ENCODE results near the gene VPS33B. TPM values are rescaled to one million over a fixed set of nuclear protein-coding genes. Genes with fewer than 3 reads are reported as not detected.
A peak's percentile ranks its signal among the peaks of the same experiment; 100 is the strongest.

Gene VPS33B
- total RNA-seq (1 to 10 TPM; 3.8 to 7.6 (median 6.8) TPM), polyA plus RNA-seq (4.2 TPM)
- long read RNA-seq, donor 1, transcript VPS33B-201 (23 exons, 2,767 nt): major isoform, 5 of 11 reads
- long read RNA-seq, donor 1, partial matches to known transcripts: 1 of 11 reads
- long read RNA-seq, donor 1, other reads (novel, unspliced or antisense): 5 of 11 reads
- long read RNA-seq, donor 2, partial matches to known transcripts: 1 of 5 reads
- long read RNA-seq, donor 2, other reads (novel, unspliced or antisense): 1 of 5 reads
- long read RNA-seq, donor 3, transcript VPS33B-201 (23 exons, 2,767 nt): major isoform, 14 of 28 reads
- long read RNA-seq, donor 3, partial matches to known transcripts: 2 of 28 reads
- long read RNA-seq, donor 3, other reads (novel, unspliced or antisense): 11 of 28 reads
- long read RNA-seq, donor 4, partial matches to known transcripts: 0 of 3 reads
- long read RNA-seq, donor 4, other reads (novel, unspliced or antisense): 2 of 3 reads

- H3K4me3 ChIP-seq (ENCODE audit: low read length): peak within 1 kb of the TSS; percentile 88
- H3K9me3 ChIP-seq (ENCODE audit: control insufficient read depth, low read length): no peaks in the 10 kb centered on the region
- DNase-seq (peak; percentile 85 to 91 (median 89)), ATAC-seq (peak; percentile 92 to 95)
- intact Hi-C loops (cut with DNase I): no loop called here
- no peaks in the 10 kb centered on the region for H3K4me1 ChIP-seq (ENCODE audit: control insufficient read depth, insufficient read depth, low read length)
- peak within 1 kb of the TSS; percentile 88 for H3K27ac ChIP-seq (ENCODE audit: low read length)
- H3K27me3 ChIP-seq (ENCODE audit: control insufficient read depth, insufficient read depth): no peaks in the 10 kb centered on the region
- WGBS: under 1% methylated on average over 48 of the region's 48 CpGs
These were observed at the start of gene VPS33B for GRCh38 chr15:91022075-91022831. VPS33B (minus strand) TSS chr15:91022594; CDS start chr15:91022249, 345 bp downstream.

- DNase-seq (no peak), ATAC-seq (no peak)
- Histone ChIP-seq H3K4me3 (ENCODE audit: low read length) (no peak overlapping the region), H3K4me1 (ENCODE audit: control insufficient read depth, insufficient read depth, low read length) (no peaks in the 10 kb centered on the region), H3K27me3 (ENCODE audit: control insufficient read depth, insufficient read depth) (no peaks in the 10 kb centered on the region), H3K27ac (ENCODE audit: low read length) (no peak overlapping the region), H3K9me3 (ENCODE audit: control insufficient read depth, low read length) (no peaks in the 10 kb centered on the region)
- WGBS: 88% methylated on average over 4 of the region's 4 CpGs
- intact Hi-C loops (cut with DNase I): no loop called here
These were observed 49.8 kb upstream of the VPS33B start for GRCh38 chr15:91072161-91072560.

GRCh38 chr15:91070872-91071271 is 48.5 kb upstream of the VPS33B start:
- Histone ChIP-seq H3K27me3 (ENCODE audit: control insufficient read depth, insufficient read depth) (no peaks in the 10 kb centered on the region), H3K4me1 (ENCODE audit: control insufficient read depth, insufficient read depth, low read length) (no peaks in the 10 kb centered on the region), H3K4me3 (ENCODE audit: low read length) (no peak overlapping the region), H3K9me3 (ENCODE audit: control insufficient read depth, low read length) (no peaks in the 10 kb centered on the region), H3K27ac (ENCODE audit: low read length) (no peak overlapping the region)
- no peak for ATAC-seq
- 80% methylated on average over 8 of the region's 8 CpGs for WGBS
- intact Hi-C loops (cut with DNase I): no loop called here
- DNase-seq: no peak

- no peak for DNase-seq
- Histone ChIP-seq H3K27me3 (ENCODE audit: control insufficient read depth, insufficient read depth) (no peaks in the 10 kb centered on the region), H3K4me1 (ENCODE audit: control insufficient read depth, insufficient read depth, low read length) (no peaks in the 10 kb centered on the region), H3K27ac (ENCODE audit: low read length) (no peak overlapping the region), H3K4me3 (ENCODE audit: low read length) (no peak overlapping the region), H3K9me3 (ENCODE audit: control insufficient read depth, low read length) (no peaks in the 10 kb centered on the region)
- ATAC-seq: no peak
- 76% methylated on average over 3 of the region's 3 CpGs for WGBS
- intact Hi-C loops (cut with DNase I): no loop called here
These were observed 46.6 kb upstream of the VPS33B start for GRCh38 chr15:91068966-91069365.

GRCh38 chr15:91068436-91068835 is 46.0 kb upstream of the VPS33B start:
- ATAC-seq: no peak
- no peaks in the 10 kb centered on the region for H3K9me3 ChIP-seq (ENCODE audit: control insufficient read depth, low read length)
- no peak overlapping the region for H3K4me3 ChIP-seq (ENCODE audit: low read length)
- no peak for DNase-seq
- H3K27ac ChIP-seq (ENCODE audit: low read length): no peak overlapping the region
- intact Hi-C loops (cut with DNase I): no loop called here
- 90% methylated on average over 2 of the region's 2 CpGs for WGBS
- H3K4me1 ChIP-seq (ENCODE audit: control insufficient read depth, insufficient read depth, low read length): no peaks in the 10 kb centered on the region
- H3K27me3 ChIP-seq (ENCODE audit: control insufficient read depth, insufficient read depth): no peaks in the 10 kb centered on the region

GRCh38 chr15:91067036-91067435 is 44.6 kb upstream of the VPS33B start:
- Histone ChIP-seq H3K27me3 (ENCODE audit: control insufficient read depth, insufficient read depth) (no peaks in the 10 kb centered on the region), H3K4me3 (ENCODE audit: low read length) (no peak overlapping the region), H3K4me1 (ENCODE audit: control insufficient read depth, insufficient read depth, low read length) (no peaks in the 10 kb centered on the region), H3K9me3 (ENCODE audit: control insufficient read depth, low read length) (no peaks in the 10 kb centered on the region), H3K27ac (ENCODE audit: low read length) (no peak overlapping the region)
- no peak for ATAC-seq
- intact Hi-C loops (cut with DNase I): no loop called here
- WGBS: 81% methylated on average over 2 of the region's 2 CpGs
- no peak for DNase-seq

- Histone ChIP-seq H3K27me3 (ENCODE audit: control insufficient read depth, insufficient read depth) (no peaks in the 10 kb centered on the region), H3K4me1 (ENCODE audit: control insufficient read depth, insufficient read depth, low read length) (no peaks in the 10 kb centered on the region), H3K27ac (ENCODE audit: low read length) (no peak overlapping the region), H3K4me3 (ENCODE audit: low read length) (no peak overlapping the region), H3K9me3 (ENCODE audit: control insufficient read depth, low read length) (no peaks in the 10 kb centered on the region)
- DNase-seq: no peak
- 60% methylated on average over 2 of the region's 2 CpGs for WGBS
- peak in 1 of 2 donors; percentile 81 for ATAC-seq
- intact Hi-C loops (cut with DNase I): no loop called here
These were observed 43.1 kb upstream of the VPS33B start for GRCh38 chr15:91065505-91065904.

- DNase-seq (no peak), ATAC-seq (no peak)
- no peaks in the 10 kb centered on the region for H3K27me3 ChIP-seq (ENCODE audit: control insufficient read depth, insufficient read depth)
- WGBS: 83% methylated on average over 5 of the region's 5 CpGs
- H3K27ac ChIP-seq (ENCODE audit: low read length): no peak overlapping the region
- H3K4me1 ChIP-seq (ENCODE audit: control insufficient read depth, insufficient read depth, low read length): no peaks in the 10 kb centered on the region
- no peak overlapping the region for H3K4me3 ChIP-seq (ENCODE audit: low read length)
- H3K9me3 ChIP-seq (ENCODE audit: control insufficient read depth, low read length): no peaks in the 10 kb centered on the region
- intact Hi-C loops (cut with DNase I): no loop called here
These were observed 39.6 kb upstream of the VPS33B start for GRCh38 chr15:91061997-91062396.

GRCh38 chr15:91061230-91061629 is 38.8 kb upstream of the VPS33B start:
- ATAC-seq: no peak
- H3K27me3 ChIP-seq (ENCODE audit: control insufficient read depth, insufficient read depth): no peaks in the 10 kb centered on the region
- WGBS: 86% methylated on average over 2 of the region's 2 CpGs
- H3K9me3 ChIP-seq (ENCODE audit: control insufficient read depth, low read length): no peaks in the 10 kb centered on the region
- intact Hi-C loops (cut with DNase I): no loop called here
- DNase-seq: no peak
- H3K27ac ChIP-seq (ENCODE audit: low read length): no peak overlapping the region
- H3K4me1 ChIP-seq (ENCODE audit: control insufficient read depth, insufficient read depth, low read length): no peaks in the 10 kb centered on the region
- no peak overlapping the region for H3K4me3 ChIP-seq (ENCODE audit: low read length)

GRCh38 chr15:91055548-91056331 is 33.3 kb upstream of the VPS33B start:
- WGBS: 26% methylated on average over 11 of the region's 11 CpGs
- no peaks in the 10 kb centered on the region for H3K4me1 ChIP-seq (ENCODE audit: control insufficient read depth, insufficient read depth, low read length)
- ATAC-seq: peak; percentile 66 to 75
- H3K9me3 ChIP-seq (ENCODE audit: control insufficient read depth, low read length): no peaks in the 10 kb centered on the region
- intact Hi-C loops (cut with DNase I): loop anchor here (2.0 to 5.0 kb wide), 4 partner anchors 167 to 217 kb away; no protein-coding TSS in a partner anchor
- no peak overlapping the region for H3K4me3 ChIP-seq (ENCODE audit: low read length)
- H3K27ac ChIP-seq (ENCODE audit: low read length): no peak overlapping the region
- peak; percentile 41 to 60 (median 56) for DNase-seq
- no peaks in the 10 kb centered on the region for H3K27me3 ChIP-seq (ENCODE audit: control insufficient read depth, insufficient read depth)

Data from right cardiac atrium (tissue), 5 donors.